Fibroblast of upper back skin (primary cell): ENCODE data around the gene CUBN.
A peak's percentile ranks its signal among the peaks of the same experiment; 100 is the strongest.

Experiments used
- DNase-seq: peaks from one replicate; pipeline ENCODE4 v3.0.0-alpha.2; 2013

The CUBN gene

DNA sequence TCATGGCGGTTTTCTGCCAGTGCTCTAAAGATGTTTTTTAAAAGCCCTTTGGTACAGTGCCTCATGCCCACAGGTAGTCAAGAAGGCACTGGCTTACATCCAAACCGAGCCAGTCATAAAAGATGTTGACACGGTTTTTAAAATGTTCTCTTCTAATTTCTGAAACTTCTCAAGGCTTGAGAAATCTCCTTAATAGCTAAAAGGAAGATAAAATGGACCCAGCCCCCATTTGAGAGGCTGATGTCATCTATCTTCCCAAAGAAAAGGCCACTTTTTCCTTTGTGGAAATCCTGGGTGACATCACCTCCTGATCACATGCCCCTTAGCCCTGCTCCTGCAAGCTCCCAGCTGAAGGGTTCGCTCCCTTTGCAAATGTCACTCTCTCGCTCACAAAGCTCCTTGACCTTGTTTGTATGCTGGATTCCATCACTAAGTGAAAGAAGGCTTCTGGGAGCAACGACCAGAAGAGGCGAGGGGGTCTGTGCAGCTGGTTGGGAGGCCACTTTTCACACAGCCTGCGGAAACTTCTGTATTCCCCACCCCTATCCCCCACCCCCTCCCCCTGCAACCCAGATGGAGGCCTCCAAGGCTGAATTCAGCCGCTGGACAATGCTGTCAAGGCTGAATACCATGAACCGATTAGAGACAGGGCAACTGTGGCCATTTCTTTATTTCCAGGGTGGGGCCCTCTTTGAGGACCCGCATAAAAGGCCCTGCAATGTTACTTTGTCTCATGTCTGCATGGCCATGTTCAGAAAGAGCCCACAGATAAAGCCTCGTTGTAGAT is 122.8 kb downstream of the CUBN start:
- no peak for DNase-seq

DNA sequence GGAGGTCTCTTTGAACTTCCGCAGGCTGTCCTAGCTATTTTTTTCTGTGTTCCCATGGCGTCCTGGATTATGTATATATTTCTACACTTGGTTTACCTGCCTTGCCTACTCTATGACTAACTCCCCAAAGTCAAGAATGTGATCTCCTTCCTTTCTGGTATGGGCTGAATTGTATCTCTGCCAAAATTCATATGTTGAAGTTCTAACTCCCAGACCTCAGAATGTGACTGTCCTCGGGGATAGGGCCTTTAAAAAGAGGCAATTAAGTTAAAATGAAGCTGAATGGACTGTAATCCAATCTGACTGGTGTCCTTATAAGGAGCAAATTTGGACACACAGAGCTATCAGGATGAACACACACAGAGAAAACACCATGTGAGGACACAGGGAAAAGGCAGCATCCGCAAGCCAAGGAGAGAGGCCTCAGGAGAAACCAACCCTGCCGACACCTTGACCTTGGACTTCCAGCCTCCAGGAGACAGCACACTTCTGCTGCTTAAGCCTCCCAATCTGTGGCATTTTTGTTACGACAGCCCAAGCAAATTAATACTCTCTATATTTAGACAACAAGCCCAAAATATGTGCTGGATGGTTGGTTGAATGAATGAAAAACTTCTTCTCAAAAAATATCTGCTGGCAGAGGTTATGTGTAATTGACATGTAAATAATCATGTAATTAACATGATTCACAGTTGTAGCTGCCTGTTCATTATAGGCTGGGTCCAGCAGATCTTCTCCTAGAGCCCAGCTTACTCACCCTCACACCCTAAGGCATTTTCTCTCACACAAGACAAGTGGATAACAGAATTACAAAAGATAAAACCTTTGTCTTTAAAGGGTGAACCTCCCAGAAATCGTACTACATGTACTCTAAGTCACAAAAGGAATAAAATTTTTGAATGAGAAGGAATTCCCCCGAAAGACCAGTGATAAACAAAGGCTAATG is 123.7 kb downstream of the CUBN start:
- peak; percentile 45 for DNase-seq

DNA sequence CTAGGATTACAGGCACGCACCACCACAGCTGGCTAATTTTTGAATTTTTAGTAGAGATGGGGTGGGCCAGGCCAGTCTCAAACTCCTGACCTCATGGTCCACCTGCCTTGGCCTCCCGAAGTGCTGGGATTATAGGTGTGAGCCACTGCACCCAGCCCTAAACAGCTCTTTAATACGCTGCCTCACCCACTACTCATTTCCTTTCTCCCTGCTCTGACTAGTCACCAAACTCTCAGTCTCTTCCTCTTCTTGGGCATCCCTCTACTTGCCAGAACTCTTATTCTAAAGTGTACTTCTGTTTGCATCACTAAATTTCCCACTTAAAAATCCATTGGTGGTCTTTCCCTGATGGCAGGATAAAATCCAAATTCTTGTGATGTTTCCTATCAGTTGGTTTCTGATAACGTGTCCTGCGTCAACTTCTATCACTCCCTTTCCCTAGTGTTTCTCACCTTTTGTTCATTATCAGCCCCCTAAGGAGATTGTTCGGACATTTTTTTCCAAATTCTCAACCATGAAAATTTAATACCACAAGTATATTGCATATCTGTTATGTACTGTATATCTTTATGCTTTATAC is 124.7 kb downstream of the CUBN start:
- no peak for DNase-seq

DNA sequence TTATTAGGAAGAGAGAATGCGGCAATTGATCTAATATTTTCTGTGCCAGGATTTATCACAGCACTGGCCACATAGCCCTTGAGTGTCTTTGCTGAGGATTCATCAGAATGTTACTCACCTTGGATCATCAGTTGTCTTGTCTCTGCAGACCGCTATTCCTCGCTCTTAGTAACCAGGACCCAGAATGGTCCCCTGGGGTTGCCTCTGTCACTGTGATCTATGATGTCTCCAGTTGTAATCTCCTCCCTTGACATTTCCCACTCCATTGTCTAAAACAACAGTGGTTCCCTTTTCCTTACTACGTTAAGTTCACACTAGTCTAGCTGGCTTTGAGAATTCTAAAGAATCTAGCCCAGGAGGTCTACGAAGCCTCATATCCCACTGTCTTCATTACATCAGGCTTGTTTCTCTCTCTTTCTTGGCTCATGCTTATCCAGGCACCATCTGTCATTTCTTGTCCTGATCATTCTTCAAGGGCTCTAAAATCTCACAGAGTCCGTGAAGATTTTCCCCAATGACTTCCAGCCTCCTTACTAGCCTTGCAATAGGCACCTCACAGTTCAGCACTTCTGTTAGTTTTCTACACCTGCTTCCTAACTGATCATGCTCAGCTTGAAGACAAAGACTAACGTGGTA is 125.8 kb downstream of the CUBN start:
- DNase-seq, result peak; percentile 52

DNA sequence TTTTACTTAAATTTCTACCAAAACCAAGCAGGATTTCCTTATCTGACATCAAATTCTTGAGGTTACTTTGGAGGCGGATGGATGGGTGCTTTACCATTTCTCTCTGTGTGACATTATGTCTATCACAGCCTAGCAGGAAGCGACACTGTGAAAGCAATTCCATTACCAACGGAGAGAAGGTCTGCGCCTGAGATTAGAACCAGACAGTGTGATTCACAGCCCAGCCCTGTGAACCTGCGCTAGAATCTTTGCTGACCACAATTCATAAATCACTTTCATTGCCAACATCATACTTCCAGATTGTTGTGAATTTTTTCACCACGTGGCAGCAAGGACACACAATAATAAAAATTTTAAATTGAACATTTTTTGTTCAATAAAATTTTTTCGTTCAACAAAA is 126.5 kb downstream of the CUBN start:
- DNase-seq, result peak; percentile 98

DNA sequence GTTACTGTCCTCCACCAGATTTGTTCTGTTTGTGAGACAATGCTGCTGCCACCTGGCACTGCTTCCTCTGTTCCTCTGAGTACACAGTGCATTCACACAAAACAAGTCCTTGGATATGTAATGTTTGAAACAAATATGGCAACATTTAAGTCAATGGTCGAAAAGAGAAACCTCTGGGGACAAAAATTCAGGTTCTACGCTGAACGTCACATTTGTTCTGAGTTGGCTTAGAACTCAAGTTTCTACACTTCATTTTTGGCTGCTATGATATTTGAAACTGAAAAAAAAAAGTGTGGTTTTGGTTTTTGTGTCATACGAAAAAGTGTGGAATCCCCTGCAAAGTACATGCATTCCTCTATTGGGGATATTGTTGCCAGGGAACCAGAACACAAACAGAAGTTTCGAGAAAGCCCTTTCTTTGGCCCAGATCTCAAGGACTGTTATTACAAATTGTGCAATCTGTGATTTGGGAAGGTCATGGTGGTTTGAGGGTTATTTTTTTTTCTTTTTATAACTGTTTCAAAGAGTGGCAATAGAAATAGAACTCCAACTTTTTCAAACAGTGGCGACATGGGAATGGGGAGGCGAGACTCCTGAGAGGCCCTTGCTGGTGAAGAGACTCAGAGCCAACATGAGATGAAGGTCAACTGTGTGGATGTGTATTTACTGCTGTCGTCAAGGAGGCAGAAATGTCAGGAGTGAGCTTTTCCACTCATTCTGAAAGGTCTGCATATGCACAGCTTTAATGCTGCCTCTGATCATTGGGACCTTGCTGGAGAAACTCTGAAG is 127.5 kb downstream of the CUBN start:
- peak; percentile 98 for DNase-seq

DNA sequence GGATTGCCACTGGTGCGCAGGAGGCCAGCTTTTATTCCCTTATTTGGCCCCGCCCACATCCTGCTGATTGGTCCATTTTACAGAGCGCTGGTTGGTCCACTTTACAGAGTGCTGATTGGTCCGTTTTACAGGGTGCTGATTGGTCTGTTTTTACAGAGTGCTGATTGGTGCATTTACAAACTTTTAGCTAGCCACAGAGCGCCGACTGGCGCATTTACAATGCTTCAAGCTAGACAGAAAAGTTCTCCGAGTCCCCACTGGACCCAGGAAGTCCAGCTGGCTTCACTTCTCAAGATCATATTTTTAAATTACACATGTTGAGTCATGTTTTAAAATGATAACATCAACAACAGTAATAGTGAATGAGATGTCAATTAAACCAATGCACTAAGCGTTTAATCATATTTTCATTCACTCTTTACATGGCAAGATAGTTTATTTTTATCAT is 128.3 kb downstream of the CUBN start:
- no peak for DNase-seq

DNA sequence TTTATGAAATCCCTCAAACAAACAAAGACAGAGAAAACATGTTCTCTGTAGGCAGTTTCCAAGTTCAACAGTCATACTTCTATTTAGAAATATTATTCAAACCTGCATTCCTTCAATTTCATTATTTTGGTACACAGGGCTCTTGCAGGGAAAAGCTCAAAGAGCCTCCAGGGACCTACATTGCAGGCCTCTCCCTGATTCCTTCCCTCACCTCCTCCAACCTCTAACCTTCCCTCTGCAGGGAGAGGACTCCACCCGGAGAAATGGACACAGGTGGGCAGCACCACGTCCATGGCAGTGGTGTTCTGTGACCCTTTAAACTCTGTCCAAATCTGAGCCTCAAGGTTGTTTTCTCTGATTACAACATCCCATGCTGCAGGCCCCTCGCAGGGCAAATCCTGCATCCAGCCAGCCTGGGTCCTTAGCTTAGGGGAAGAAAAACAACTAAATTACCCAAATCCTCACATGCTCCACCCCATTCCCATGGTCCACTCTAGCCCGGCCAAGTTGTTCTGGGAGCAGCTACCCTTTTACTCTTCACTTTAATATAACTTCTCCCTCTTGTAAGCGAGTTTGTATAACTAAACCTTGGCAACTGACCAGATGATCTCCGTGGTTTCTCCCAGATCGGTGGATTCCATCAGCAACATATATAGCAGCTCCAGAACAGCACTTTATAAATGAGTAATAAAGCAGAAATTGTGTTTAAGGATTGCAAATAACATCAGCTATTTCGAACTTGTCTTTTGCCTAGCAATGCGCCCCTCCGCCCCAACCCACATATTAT is 129.8 kb downstream of the CUBN start:
- peak; percentile 93 for DNase-seq

DNA sequence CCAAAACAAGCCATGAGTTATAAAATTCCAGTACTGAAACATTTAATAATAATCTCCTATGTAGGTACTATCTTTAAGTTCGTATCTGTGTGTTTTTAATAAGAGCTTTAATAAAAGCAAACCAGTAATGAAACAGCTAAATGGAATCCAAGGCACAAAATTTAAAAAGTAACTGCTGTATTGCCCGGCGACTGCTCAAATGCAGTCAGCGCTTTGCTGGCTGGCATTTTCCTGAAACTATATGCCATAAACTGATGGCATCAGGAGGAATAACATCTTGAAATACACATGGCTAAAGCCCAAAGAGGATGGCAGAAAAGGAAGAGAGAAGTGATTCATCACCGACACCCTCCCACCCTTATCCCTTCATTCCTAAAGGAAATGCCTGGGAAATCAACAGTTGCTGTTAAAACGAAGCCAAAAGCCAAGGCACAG is 133.1 kb downstream of the CUBN start:
- peak; percentile 45 for DNase-seq

DNA sequence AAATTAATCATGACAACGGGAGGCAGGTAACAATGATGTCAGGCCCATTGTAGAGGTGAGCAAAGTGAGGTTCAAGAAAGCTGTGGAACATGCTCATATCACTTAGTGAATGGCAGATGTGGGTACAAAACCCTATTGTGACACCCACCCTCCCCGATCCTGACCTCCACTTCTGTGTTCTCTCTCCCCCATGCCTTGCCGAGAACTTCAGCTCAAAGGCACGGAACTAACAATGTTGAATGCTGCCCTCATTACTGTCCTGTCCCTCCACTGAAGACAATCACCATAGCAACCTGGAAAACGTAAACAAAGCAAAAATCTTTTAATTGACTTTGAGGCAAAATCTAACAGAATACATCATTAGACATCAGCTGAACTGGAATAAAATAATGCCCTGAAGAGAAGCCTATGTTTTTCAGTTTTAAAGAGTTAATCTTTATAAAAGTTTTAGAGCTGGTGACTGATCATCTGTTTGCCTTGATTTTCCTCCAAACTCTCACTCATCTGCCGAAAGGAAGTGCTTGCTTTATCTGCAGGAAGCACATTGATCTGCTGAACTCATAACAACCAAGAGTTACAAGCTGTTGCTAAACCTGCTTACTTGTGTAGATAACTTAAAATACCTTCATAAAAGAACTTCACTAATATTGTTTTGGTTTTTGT is 133.6 kb downstream of the CUBN start:
- DNase-seq, result peak; percentile 39

DNA sequence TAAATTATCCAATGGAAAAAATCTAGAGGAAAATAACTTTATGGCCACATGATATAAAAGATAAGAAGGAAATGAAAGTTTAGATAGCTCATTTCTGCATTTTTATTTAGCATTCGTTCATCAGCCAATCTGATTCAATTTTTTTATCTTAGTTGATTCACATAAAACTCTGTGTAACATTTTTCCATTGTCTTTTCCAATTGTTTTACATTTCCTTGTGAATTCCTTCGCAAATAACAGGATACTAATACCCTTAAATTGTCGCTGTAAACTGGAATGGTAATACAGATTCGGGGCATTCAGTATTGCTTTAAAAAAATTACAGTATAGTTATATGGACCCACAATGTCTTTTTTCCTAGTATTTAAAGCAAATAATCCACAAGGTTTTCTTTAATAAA is 136.4 kb downstream of the CUBN start:
- no peak for DNase-seq

DNA sequence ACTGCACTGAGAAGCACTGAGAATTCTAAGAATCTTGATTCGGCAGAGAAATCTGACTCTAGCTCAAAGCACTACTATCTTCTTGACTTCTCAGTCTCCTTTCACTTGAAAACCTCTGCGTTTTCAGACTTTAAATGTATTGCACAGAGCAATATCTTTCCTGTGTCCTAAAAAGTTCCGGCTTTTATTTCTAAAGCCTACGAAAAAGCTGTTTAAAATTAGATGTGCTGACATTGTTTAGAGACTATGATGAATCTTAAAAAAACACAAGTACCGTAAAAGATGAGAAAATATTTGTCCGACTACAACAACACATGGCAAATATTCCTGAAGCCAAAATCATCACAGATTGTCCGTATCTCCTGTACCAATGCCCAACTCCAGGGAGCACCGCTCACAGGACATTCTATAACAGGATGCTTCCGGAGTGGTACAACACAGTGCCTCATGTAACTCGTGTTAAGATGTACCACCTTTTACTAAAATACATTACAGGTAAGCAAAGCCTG is 136.9 kb downstream of the CUBN start:
- DNase-seq, result peak; percentile 48

DNA sequence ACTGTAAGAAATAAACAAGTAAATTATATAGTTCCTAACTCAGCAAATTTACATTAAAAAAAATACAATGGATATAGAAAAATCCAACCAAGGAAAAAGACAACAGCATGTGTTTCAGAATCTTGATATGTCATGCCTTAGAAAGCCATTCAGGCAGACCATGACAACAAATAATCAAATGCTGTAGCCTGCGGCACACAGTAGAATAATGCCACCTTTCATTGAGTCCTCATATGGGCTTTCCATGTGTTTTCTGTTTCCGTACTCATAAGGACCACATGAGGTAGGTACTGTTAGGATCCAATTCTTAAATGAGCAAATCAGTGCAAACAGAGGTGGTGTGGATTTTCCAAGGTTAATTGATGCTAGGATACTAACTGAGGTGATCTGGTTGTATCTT is 138.6 kb downstream of the CUBN start:
- DNase-seq, result no peak

DNA sequence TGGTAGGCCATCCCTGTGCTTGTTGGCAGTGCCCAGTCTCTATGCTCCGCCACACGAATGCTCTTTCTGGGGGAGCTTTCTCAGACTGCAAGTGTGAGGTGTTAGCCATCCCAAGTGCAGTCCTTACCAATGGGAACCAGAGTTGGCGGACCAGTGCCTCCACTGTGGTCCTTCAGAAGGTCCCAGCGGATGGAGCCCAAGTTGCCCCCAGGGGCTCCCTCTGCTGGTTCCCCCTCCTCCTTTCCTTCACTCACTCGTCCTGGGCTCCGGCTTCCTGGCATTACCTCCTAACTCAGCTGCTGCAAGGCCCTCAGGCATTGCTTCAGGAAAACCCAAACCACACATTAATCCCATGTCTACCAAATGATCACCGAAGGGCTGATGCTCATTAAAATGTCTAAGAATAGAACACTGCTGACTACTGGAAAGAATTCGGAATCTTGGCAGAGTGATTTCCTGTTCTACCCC is 139.8 kb downstream of the CUBN start:
- DNase-seq, result peak; percentile 90

DNA sequence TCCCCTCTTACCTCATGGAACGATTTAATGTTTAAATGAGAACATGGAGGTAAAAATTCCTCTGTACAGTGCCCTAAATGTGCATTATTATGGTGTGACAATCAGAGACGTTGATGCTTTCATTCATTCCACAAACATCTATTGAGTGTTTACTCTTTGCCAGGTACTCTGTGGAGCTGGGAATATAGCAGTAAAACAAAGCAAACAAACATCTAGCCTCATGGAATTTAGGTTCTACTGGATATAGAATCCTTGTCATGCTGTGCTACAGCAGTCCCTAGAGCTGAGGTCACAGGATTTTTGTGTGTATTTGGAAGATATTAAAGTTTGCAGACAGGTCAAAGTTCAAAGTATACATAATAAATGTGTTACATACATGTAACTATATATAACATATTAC is 140.7 kb downstream of the CUBN start:
- no peak for DNase-seq

DNA sequence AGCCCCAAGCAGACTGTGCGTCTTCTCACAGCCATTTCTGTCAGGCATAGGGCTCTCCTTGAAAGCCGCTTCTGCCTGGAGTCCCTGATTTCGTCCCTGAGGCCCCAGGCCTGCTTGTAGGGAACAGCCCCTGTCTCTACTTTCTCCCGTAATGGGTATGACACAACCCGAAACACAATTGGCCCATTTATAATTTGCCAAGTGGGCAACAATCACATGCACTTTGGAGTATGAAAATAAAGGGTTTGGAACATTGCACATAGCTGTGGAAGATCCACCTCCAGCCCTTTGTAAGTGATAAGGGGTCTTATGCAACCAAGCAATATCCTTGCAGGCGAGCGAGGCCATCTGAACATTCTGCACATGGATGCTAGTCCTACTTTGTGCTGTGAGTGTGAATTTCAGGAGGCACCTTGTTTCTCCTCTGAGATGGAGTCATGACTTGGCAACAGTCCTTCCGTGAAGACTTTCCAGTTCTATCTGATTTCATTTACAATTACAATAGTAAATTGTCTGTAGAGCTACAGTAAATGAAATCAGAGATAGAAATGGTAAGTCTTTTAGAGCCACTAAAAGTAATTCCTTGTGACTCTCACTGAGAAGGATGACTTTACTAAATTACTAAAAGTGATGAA is 141.5 kb downstream of the CUBN start:
- no peak for DNase-seq

DNA sequence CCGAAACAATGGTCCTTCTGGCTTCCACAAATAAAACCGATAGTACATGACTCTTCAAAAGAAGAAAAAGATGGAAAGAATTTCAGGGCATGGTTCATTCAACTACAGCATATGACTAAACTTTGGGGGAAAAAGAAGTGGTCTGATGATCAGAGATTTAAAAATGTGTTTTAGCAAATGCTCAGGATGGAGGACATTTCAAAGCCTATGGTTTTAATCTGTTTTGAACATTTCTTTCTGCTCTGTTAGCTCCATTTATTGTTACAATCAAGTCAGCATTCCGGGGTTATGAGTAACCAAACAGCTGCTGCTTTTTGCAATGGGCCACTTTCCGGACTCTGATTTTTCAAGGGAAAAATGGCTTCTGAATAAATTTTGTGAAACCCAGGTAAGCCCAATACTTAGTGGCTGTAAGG is 142.4 kb downstream of the CUBN start:
- peak; percentile 91 for DNase-seq

DNA sequence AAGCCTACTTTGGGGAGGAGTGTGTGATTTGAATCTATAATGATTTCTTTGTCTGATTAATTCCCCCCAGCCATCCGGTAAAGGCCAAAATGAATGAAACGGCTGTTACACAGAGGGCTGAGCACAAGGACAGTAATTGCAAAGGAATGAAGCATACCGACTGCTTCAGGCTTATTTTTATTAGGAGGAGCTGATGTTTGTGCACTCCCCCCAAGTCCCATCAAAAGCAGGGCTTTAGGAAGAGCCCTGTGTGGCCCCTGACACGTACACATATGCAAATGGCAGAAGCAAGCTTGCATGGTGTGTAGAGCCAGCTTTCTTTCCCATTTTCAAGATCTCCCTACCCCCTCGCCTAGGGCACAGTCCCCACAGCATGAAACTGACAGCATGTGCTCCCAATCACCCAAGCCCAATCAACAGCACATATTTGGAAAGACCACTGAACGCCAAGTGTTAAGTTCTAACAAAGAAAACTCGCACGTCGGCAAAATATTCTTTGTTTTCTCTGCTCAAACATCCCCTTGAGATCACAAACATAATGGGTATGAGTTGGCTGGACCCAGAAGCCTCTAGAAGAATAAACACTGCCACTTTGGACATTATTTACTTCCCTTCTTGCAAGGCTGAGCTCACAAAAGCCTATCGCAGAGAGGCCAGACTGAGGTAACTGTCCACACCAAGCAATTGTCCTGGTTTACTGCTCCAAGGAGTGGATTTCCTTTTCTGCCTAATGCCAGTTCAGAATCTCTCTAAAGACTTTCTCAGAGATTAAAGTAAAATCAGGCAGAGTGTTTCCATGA is 143.0 kb downstream of the CUBN start:
- DNase-seq, result peak; percentile 96

DNA sequence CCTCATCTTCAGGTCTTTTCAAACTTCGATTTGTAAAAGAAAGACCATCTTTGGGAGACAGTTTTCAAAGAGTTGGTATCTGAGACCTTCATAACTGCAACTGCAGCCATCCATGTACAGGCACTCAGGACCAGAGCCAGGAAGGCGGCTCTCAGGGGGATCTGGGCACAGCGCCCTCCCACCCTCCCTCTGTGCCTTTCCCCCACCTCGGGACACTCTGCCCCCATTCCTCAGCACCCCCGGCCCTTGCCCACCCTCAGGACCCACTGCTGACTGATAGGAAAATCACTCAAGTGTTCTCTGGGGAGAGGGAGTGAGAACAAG is 143.6 kb downstream of the CUBN start:
- no peak for DNase-seq
